SJSA1 (cell line): ENCODE measurements around the gene TTC36. TPM values are rescaled to one million over a fixed set of nuclear protein-coding genes. Genes with fewer than 3 reads are reported as not detected.
"Not testable (repeated sequence)": the region's sequence is repeated elsewhere in the genome, so short reads cannot be mapped to it uniquely, and the experiment has no call there.

Source experiments
- DNase-seq, 2 experiments: peaks; one replicate each; pipeline ENCODE4 v3.0.0-alpha.2; 2015 to 2020; ENCODE audit warnings: low spot score in 2 of 2, low read depth in 1 of 2
- H3K27ac ChIP-seq: fragments of 250-450 bp; sonication (Bioruptor Pico); 2 replicates; pipeline ENCODE4 v1.5.1; 2020; ENCODE audit warnings: mild to moderate bottlenecking, moderate library complexity
- H3K27me3 ChIP-seq: fragments of 250-450 bp; sonication (Bioruptor Pico); replicated peaks from 2 replicates; pipeline ENCODE4 v1.5.1; 2020; ENCODE audit warnings: mild to moderate bottlenecking, moderate library complexity
- H3K36me3 ChIP-seq: fragments of 250-450 bp; sonication (Bioruptor Pico); 2 replicates; pipeline ENCODE4 v1.5.1; 2020; ENCODE audit warnings: mild to moderate bottlenecking
- H3K4me1 ChIP-seq: fragments of 250-450 bp; sonication (Bioruptor Pico); replicated peaks from 2 replicates; pipeline ENCODE4 v1.6.1; 2021; ENCODE audit warnings: mild to moderate bottlenecking
- H3K4me3 ChIP-seq: fragments of 250-450 bp; sonication (Bioruptor Pico); 2 replicates; pipeline ENCODE4 v1.5.1; 2020; ENCODE audit warnings: mild to moderate bottlenecking
- H3K9me3 ChIP-seq: fragments of 250-450 bp; sonication (Bioruptor Pico); replicated peaks from 2 replicates; pipeline ENCODE4 v1.5.1; 2020; ENCODE audit warnings: mild to moderate bottlenecking
- total RNA-seq: library from RNA; depleted of rRNA; stranded (reverse); fragments of >200 nt; shearing (Covaris generic); gene quantifications from 2 replicates; pipeline ENCODE4 v1.2.3, GENCODE V29; 2014; rRNA removed

TTC36 gene
- total RNA-seq, 1 experiment from 2014 or later: not detected

GRCh38 chr11:118572981-118573550 lies 45.8 kb downstream of the TTC36 start:
- H3K36me3 ChIP-seq: peaks cover 9% of the 10 kb centered on the region
- no peaks in the 10 kb centered on the region for H3K9me3 ChIP-seq
- peak overlapping the region; percentile 86 for H3K4me3 ChIP-seq
- DNase-seq: peak in 1 of 2 experiments; percentile 29
- H3K27ac ChIP-seq: peak overlapping the region; percentile 95
- peaks cover 7% of the 10 kb centered on the region; the same call in 1 of the 2 replicates for H3K4me1 ChIP-seq
- no peaks in the 10 kb centered on the region for H3K27me3 ChIP-seq

GRCh38 chr11:118574636-118575035 lies 47.4 kb downstream of the TTC36 start:
- H3K27ac ChIP-seq: no peak overlapping the region
- H3K4me3 ChIP-seq: no peak overlapping the region
- no peak for DNase-seq
- peaks cover 7% of the 10 kb centered on the region; the same call in 1 of the 2 replicates for H3K4me1 ChIP-seq
- no peaks in the 10 kb centered on the region for H3K27me3 ChIP-seq
- H3K9me3 ChIP-seq: no peaks in the 10 kb centered on the region
- H3K36me3 ChIP-seq: peaks cover 9% of the 10 kb centered on the region

- H3K9me3 ChIP-seq, H3K4me1 ChIP-seq, H3K27ac ChIP-seq, H3K27me3 ChIP-seq, H3K4me3 ChIP-seq, DNase-seq: not testable (repeated sequence)
- H3K36me3 ChIP-seq: peaks cover 19% of the 10 kb centered on the region
These were observed 50.7 kb downstream of the TTC36 start for GRCh38 chr11:118577995-118578394.

Other genes with a start within 250 kb of the TTC36 start
- gene CD3E, start 222.7 kb upstream of the TTC36 start, total RNA-seq: not detected in 2 replicates
- not detected in 2 replicates for gene CD3D, start 184.8 kb upstream of the TTC36 start, total RNA-seq
- not detected in 2 replicates for gene CD3G, start 183.1 kb upstream of the TTC36 start, total RNA-seq
- 20.6 and 29.7 TPM in 2 replicates for gene UBE4A, start 167.9 kb upstream of the TTC36 start, total RNA-seq
- 51.1 and 55.4 TPM in 2 replicates for gene ATP5MG, start 125.9 kb upstream of the TTC36 start, total RNA-seq
- 12.8 and 13.4 TPM in 2 replicates for gene KMT2A, start 91.0 kb upstream of the TTC36 start, total RNA-seq
- gene TMEM25, start 3.7 kb downstream of the TTC36 start, total RNA-seq: 2.4 and 13.4 TPM in 2 replicates
- gene IFT46, start 38.5 kb downstream of the TTC36 start, total RNA-seq: 8.2 and 38.5 TPM in 2 replicates
- gene ARCN1, start 44.9 kb downstream of the TTC36 start, total RNA-seq: 70.9 and 102 TPM in 2 replicates
- 31.8 and 38.9 TPM in 2 replicates for gene PHLDB1, start 80.1 kb downstream of the TTC36 start, total RNA-seq
- gene TREH, start 152.2 kb downstream of the TTC36 start, total RNA-seq: not detected in 2 replicates